Measurements from ENCODE around the gene PARD3. TPM values are rescaled to one million over a fixed set of nuclear protein-coding genes. Genes with fewer than 3 reads are reported as not detected.

PARD3 gene
- total RNA-seq, 4 donors from 2014 or later, result 39.2 to 124 (median 48.0) TPM

DNA sequence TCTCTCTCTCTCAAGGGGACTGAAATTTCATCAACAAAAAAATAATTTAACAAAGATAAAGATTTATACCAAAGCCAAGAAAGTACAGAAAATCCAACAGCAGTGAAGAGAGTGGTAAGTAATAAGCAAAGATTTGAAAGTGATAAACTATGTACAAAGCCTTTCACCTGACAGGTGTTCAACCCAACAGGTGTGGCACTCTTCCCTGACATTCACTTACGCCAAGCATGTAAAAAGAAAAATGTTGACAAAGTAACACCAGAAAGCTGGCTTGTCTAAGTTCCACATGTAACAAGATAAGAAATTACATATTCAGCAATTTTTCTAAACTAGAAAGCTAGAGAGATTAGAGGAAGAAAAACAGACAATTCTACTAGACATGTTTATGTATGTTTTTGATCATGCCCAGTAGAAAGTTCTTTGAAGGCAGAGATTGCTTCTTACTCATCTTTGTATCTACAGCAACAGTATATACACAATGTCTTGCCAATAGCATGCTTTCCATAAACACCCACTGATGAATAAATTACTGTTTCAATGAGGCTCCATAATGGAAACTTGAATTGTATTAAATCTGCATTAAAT is 468.5 kb downstream of the PARD3 start:
- no peaks in the 10 kb centered on the region for H3K36me3 ChIP-seq
- H3K27ac ChIP-seq, result no peak overlapping the region
- H3K4me3 ChIP-seq, result no peak overlapping the region
- H3K9me3 ChIP-seq, result no peaks in the 10 kb centered on the region
- no peak for DNase-seq
- no peaks in the 10 kb centered on the region for H3K4me1 ChIP-seq
- H3K27me3 ChIP-seq, result no peaks in the 10 kb centered on the region
- TF ChIP-seq POLR2A (IDR thresholded peaks at IDR 0.05), result no peak
- TF ChIP-seq CTCF (IDR thresholded peaks at IDR 0.05), result no peak

DNA sequence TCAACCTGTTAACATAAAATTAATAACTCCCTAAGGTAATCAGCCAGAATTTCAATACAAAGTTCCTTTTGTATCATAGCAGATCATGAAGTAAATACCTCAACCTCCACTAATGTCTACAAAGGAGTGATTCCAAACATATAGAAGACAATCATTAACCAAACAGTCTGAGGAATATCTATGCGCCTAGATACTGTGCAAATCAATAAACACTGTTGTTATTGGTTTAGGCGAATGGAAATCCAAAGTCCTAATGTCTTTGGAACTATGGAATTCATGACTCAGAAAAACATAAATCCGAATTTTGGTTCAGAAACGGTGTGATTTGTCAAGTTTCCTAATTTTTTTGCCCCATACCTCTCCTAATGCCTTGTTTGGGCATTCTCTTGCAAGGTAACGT is 469.7 kb downstream of the PARD3 start:
- Histone ChIP-seq H3K9me3 (no peaks in the 10 kb centered on the region), H3K36me3 (no peaks in the 10 kb centered on the region), H3K4me1 (no peaks in the 10 kb centered on the region), H3K27me3 (no peaks in the 10 kb centered on the region), H3K4me3 (no peak overlapping the region), H3K27ac (no peak overlapping the region)
- no peak for DNase-seq
- TF ChIP-seq CTCF (IDR thresholded peaks at IDR 0.05) (no peak), POLR2A (IDR thresholded peaks at IDR 0.05) (no peak)

GRCh38 chr10:34343764-34344163 is 471.3 kb downstream of the PARD3 start:
- no peaks in the 10 kb centered on the region for H3K4me1 ChIP-seq
- TF ChIP-seq POLR2A (IDR thresholded peaks at IDR 0.05) (no peak), CTCF (IDR thresholded peaks at IDR 0.05) (no peak)
- H3K36me3 ChIP-seq, result no peaks in the 10 kb centered on the region
- H3K27me3 ChIP-seq, result no peaks in the 10 kb centered on the region
- H3K27ac ChIP-seq, result no peak overlapping the region
- no peak overlapping the region for H3K4me3 ChIP-seq
- no peaks in the 10 kb centered on the region for H3K9me3 ChIP-seq
- DNase-seq, result no peak

DNA sequence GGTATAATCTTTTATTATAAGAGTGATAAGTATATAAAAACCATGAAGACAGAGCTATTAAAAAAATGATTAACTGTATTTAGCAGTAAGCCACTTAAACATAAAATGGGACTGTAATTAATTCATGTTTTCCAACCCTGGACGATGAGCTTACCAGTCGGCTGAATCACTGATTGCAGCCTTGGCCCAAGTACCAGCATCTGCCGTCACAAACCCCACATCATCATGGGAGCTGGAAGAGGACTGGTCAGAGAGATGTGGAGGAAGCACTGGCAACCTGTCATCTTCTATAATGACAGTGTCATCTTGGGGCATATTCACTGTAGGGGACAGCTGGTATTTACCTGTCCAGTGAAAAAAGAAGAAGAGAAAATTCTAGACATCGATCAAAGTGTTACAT is 473.6 kb downstream of the PARD3 start:
- Histone ChIP-seq H3K4me3 (no peak overlapping the region), H3K27ac (no peak overlapping the region), H3K36me3 (peaks cover 0 to under 1% (median 0%) of the 10 kb centered on the region in 3 donors), H3K9me3 (no peaks in the 10 kb centered on the region), H3K4me1 (no peaks in the 10 kb centered on the region), H3K27me3 (no peaks in the 10 kb centered on the region)
- TF ChIP-seq POLR2A (IDR thresholded peaks at IDR 0.05), result no peak
- no peak for TF ChIP-seq CTCF (IDR thresholded peaks at IDR 0.05)
- DNase-seq, result no peak

- H3K4me1 ChIP-seq, result no peaks in the 10 kb centered on the region
- H3K9me3 ChIP-seq, result no peaks in the 10 kb centered on the region
- no peak for DNase-seq
- no peaks in the 10 kb centered on the region for H3K27me3 ChIP-seq
- H3K4me3 ChIP-seq, result no peak overlapping the region
- TF ChIP-seq CTCF (IDR thresholded peaks at IDR 0.05) (no peak), POLR2A (IDR thresholded peaks at IDR 0.05) (no peak)
- peaks cover 0 to 5% (median 0%) of the 10 kb centered on the region in 3 donors for H3K36me3 ChIP-seq
- H3K27ac ChIP-seq, result no peak overlapping the region
These were observed 474.2 kb downstream of the PARD3 start for GRCh38 chr10:34340934-34341333.

Measured in Peyer's patch (tissue), 4 donors.